Neutrophil (primary cell): ENCODE data around the gene KANSL2.
"Not testable (repeated sequence)": the region's sequence is repeated elsewhere in the genome, so short reads cannot be mapped to it uniquely, and the experiment has no call there.

Source experiments
- H3K27ac ChIP-seq: fragments of 200-600 bp; sonication (generic); 2 replicates; pipeline ENCODE4 v1.5.1; 2016; ENCODE audit warnings: mild to moderate bottlenecking, moderate library complexity
- H3K27me3 ChIP-seq: fragments of 200-600 bp; sonication (generic); 2 replicates; pipeline ENCODE4 v1.6.0; 2016; ENCODE audit warnings: mild to moderate bottlenecking
- H3K36me3 ChIP-seq: fragments of 200-600 bp; sonication (generic); 2 replicates; pipeline ENCODE4 v1.5.1; 2017
- H3K4me1 ChIP-seq, 2 experiments: fragments of 200-600 bp in 1 of 2; sonication (generic) in 1 of 2; 1 replicate in 1 of 2; 2 replicates in 1 of 2; pipeline versions ENCODE4 v1.5.1 to v1.6.1; 2013 to 2016; ENCODE audit warnings: low read depth in 1 of 2, low read length in 1 of 2, mild to moderate bottlenecking in 1 of 2, moderate library complexity in 1 of 2; ENCODE audit not compliant: control insufficient read depth in 1 of 2, insufficient read depth in 1 of 2
- H3K4me3 ChIP-seq, 2 experiments: fragments of 200-600 bp in 1 of 2; sonication (generic) in 1 of 2; 1 replicate in 1 of 2; 2 replicates in 1 of 2; pipeline ENCODE4 v1.5.1; 2013 to 2016; ENCODE audit warnings: low read depth in 1 of 2, low read length in 1 of 2, mild to moderate bottlenecking in 1 of 2, moderate library complexity in 1 of 2
- H3K9me3 ChIP-seq: fragments of 200-600 bp; sonication (generic); 2 replicates; pipeline ENCODE4 v1.5.1; 2016
- CTCF ChIP-seq: fragments of 200-600 bp; sonication (generic); IDR thresholded peaks from 2 replicates; pipeline ENCODE4 v1.5.1; 2016; ENCODE audit warnings: antibody characterized with exemption

Gene KANSL2

DNA sequence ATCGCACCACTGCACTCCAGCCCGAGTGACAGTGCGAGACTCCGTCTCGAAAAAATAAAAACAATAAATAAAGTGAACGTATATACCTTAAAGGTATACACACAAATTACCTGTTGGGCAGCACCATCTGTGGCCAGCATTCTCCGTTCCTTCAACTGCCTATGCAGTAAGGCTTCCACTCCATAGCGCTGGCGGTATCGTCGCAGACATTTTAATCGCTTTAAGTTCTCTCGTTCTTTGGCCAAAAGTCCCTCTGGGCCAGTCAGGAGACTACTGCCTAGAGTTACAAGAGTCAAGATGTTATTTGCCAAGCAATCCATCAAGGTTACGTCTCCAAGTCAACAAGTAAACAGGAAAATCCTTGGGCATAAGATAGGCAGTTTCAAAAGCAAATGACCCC, 13.0 kb downstream of the KANSL2 start:
- Histone ChIP-seq H3K36me3 (peaks cover 79% of the 10 kb centered on the region), H3K27ac (no peak overlapping the region), H3K27me3 (no peaks in the 10 kb centered on the region), H3K9me3 (no peaks in the 10 kb centered on the region), H3K4me1 (no peaks in the 10 kb centered on the region), H3K4me3 (no peak overlapping the region)
- no peak for TF ChIP-seq CTCF

- H3K36me3 ChIP-seq = peaks cover 75% of the 10 kb centered on the region
- no peak overlapping the region for H3K4me3 ChIP-seq
- H3K27me3 ChIP-seq = no peaks in the 10 kb centered on the region
- no peak overlapping the region for H3K27ac ChIP-seq
- TF ChIP-seq CTCF = no peak
- no peaks in the 10 kb centered on the region for H3K4me1 ChIP-seq
- no peaks in the 10 kb centered on the region for H3K9me3 ChIP-seq
Observed at GRCh38 chr12:48659863-48660262, 22.2 kb downstream of the KANSL2 start.

- Histone ChIP-seq H3K27ac (no peak overlapping the region), H3K27me3 (no peaks in the 10 kb centered on the region), H3K4me1 (no peaks in the 10 kb centered on the region), H3K4me3 (no peak overlapping the region), H3K9me3 (no peaks in the 10 kb centered on the region), H3K36me3 (peaks cover 86% of the 10 kb centered on the region)
- TF ChIP-seq CTCF = no peak
Observed at GRCh38 chr12:48651681-48652080, 30.4 kb downstream of the KANSL2 start.

GRCh38 chr12:48645354-48645753, 36.7 kb downstream of the KANSL2 start:
- H3K27me3 ChIP-seq, H3K4me1 ChIP-seq, H3K9me3 ChIP-seq, H3K27ac ChIP-seq, H3K4me3 ChIP-seq: not testable (repeated sequence)
- H3K36me3 ChIP-seq = peaks cover 39% of the 10 kb centered on the region

- no peak for TF ChIP-seq CTCF
- no peak overlapping the region for H3K27ac ChIP-seq
- H3K27me3 ChIP-seq = no peaks in the 10 kb centered on the region
- peaks cover 20% of the 10 kb centered on the region for H3K36me3 ChIP-seq
- H3K4me3 ChIP-seq = no peak overlapping the region
- H3K9me3 ChIP-seq = peaks cover 5% of the 10 kb centered on the region
- no peaks in the 10 kb centered on the region for H3K4me1 ChIP-seq
Observed at GRCh38 chr12:48643011-48643410, 39.0 kb downstream of the KANSL2 start.

DNA sequence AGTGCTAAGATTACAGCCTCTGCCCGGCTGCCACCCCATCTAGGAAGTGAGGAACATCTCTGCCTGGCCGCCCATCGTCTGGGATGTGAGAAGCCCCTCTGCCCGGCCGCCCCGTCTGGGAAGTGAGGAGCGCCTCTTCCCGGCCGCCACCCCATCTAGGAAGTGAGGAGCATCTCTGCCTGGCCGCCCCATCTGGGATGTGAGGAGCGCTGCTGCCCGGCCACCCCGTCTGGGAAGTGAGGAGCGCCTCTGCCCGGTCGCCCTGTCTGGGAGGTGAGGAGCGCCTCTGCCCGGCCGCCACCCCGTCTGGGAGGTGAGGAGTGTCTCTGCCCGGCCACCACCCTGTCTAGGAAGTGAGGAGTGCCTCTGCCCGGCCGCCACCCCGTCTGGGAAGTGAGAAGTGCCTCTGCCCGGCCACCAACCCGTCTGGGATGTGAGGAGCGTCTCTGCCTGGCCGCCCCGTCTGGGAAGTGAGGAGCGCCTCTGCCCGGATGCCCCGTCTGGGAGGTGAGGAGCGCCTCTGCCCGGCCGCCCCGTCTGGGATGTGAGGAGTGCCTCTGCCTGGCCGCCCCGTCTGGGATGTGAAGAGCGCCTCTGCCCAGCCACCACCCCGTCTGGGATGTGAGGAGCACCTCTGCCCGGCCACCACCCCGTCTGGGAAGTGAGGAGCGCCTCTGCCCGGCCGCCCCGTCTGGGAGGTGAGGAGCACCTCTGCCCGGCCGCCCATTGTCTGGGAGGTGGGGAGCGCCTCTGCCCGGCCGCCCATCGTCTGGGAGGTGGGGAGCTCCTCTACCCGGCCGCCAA, 40.1 kb downstream of the KANSL2 start:
- not testable (repeated sequence) for H3K27ac ChIP-seq, H3K4me3 ChIP-seq, H3K4me1 ChIP-seq, H3K27me3 ChIP-seq, H3K9me3 ChIP-seq
- H3K36me3 ChIP-seq = peaks cover 16% of the 10 kb centered on the region
